ENCODE results near the gene NELFB. TPM values are rescaled to one million over a fixed set of nuclear protein-coding genes. Genes with fewer than 3 reads are reported as not detected.
A peak's percentile ranks its signal among the peaks of the same experiment; 100 is the strongest.

Gene NELFB
- total and polyA plus RNA-seq, 9 of the 15 experiments (the other 6 are each of a cell fraction or from before 2014, with no cell fraction given) = 0.24 to 84.0 (median 29.7) TPM

- TF ChIP-seq ZNF407 (IDR thresholded peaks at IDR 0.05; ENCODE audit: low read depth) (no peak), SIN3A (IDR thresholded peaks at IDR 0.05; ENCODE audit: borderline replicate concordance in 2 of 2, control insufficient read depth in 1 of 2, low read depth in 2 of 2, low read length in 2 of 2) (no peak), E2F8 (IDR thresholded peaks at IDR 0.05; ENCODE audit: low read depth, partially characterized antibody) (no peak), PCBP1 (IDR thresholded peaks at IDR 0.05; ENCODE audit: low read depth, low read length, poor library complexity, severe bottlenecking) (peak; percentile 21), ASH1L (IDR thresholded peaks at IDR 0.05; ENCODE audit: borderline replicate concordance, low read depth, partially characterized antibody) (no peak)
Observed at GRCh38 chr9:137280474-137281344, 25.6 kb downstream of the NELFB start (continued).
